ENCODE data around the gene SLC16A11. TPM values are rescaled to one million over a fixed set of nuclear protein-coding genes. Genes with fewer than 3 reads are reported as not detected.

The SLC16A11 gene
- total RNA-seq, 4 donors from 2014 or later = 1.2 to 2.2 TPM; not detected in 2

DNA sequence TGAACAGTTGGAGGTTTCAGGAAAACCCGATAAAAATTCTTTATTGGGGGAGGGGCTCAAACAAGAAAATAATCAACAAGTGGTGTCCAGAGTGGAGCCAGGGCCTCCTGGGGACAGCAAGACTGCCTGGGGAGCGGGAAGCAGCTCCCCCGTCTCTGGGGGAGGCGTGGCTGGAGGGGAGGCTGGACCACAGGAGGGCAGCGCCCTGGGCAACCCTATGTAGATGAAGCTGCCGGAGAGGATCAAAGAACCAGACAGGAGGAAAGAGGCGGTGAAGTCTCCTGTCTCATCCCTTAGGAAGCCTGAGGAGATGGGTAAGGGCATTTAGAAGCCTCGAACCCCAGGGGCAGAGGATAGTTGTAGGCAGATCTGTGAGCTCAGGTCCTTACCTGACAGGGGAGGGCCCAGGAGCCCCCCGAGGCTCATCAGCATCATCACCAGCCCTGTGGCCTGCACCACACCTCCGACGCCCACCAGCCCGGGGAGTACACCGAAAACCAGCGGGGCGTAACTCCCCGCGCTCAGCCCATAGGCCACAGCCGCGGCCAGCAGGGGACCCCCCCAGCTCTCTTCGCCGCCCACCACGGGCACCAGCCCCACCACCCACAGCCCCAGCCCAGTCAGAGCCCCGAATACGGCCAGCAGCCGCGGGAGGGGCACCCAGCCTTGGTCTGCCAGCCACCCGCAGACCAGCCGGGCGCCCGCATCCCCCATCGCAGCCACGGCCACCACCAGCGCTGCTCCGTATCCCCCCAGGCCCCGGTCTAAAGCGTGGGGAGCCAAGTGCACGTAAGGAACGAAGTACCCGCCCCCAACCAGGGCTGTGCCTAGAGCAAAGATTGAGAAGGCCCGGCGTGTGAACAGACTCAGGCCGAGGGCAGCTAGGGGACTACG, 2.0 kb downstream of the SLC16A11 start:
- WGBS, 2 donors (ENCODE audit: low coverage in 1 of 2) = 25 to 52% methylated on average over 1 to 40 of the region's 43 CpGs
- peak overlapping the region in 2 of 4 donors; percentile 28 to 35 for H3K27ac ChIP-seq
- intact Hi-C loops (cut with DNase I; ENCODE audit: low total_unique reads) (loop anchor here (10.0 kb wide), 1 partner anchor 543 kb away; the partner anchor contains the start of gene MPDU1), in situ Hi-C loops (cut with MboI; ENCODE audit: low pct_ligation_motif_present in 1 of 4, low pct_unique_long_range_greater_than_20kb in 1 of 4, low sequenced_read_pairs in 3 of 4) (loop anchor here in 3 of 4 donors (10.0 to 25.0 kb wide), 3 partner anchors 173 to 295 kb away; partner anchors contain the start of genes SLC2A4 (in 2 of the 3), YBX2 (in 2 of the 3), ACADVL (in 1 of the 3) and ACAP1 (in 1 of the 3))
- H3K36me3 ChIP-seq = no peaks in the 10 kb centered on the region
- no peak for TF ChIP-seq POLR2AphosphoS5 (IDR thresholded peaks at IDR 0.05)
- TF ChIP-seq CTCF (IDR thresholded peaks at IDR 0.05) = no peak
- no peak for TF ChIP-seq EP300 (IDR thresholded peaks at IDR 0.05; ENCODE audit: low read depth)
- no peak for TF ChIP-seq POLR2A (IDR thresholded peaks at IDR 0.05)
- H3K4me1 ChIP-seq = peaks cover 18 to 46% (median 32%) of the 10 kb centered on the region in 4 donors
- H3K27me3 ChIP-seq = peaks cover 17% of the 10 kb centered on the region
- H3K4me3 ChIP-seq = peak overlapping the region in 2 of 4 donors; percentile 11 to 49
- H3K9me3 ChIP-seq = no peaks in the 10 kb centered on the region
- no peak for DNase-seq

- no peaks in the 10 kb centered on the region for H3K36me3 ChIP-seq
- TF ChIP-seq POLR2AphosphoS5 (IDR thresholded peaks at IDR 0.05) (no peak), POLR2A (IDR thresholded peaks at IDR 0.05) (no peak), CTCF (IDR thresholded peaks at IDR 0.05) (no peak), EP300 (IDR thresholded peaks at IDR 0.05; ENCODE audit: low read depth) (no peak)
- intact Hi-C loops (cut with DNase I; ENCODE audit: low total_unique reads) = loop anchor here (10.0 kb wide), 1 partner anchor 545 kb away; the partner anchor contains the start of gene MPDU1
- DNase-seq = no peak
- peaks cover 17% of the 10 kb centered on the region for H3K27me3 ChIP-seq
- peaks cover 18 to 43% (median 34%) of the 10 kb centered on the region in 4 donors for H3K4me1 ChIP-seq
- WGBS, 2 donors (ENCODE audit: low coverage in 1 of 2) = 92% methylated on average over 5 of the region's 5 CpGs; no CpG with 5 or more reads in 1 of the 2 donors
- no peak overlapping the region for H3K4me3 ChIP-seq
- no peak overlapping the region for H3K27ac ChIP-seq
- in situ Hi-C loops (cut with MboI; ENCODE audit: low pct_ligation_motif_present in 1 of 4, low pct_unique_long_range_greater_than_20kb in 1 of 4, low sequenced_read_pairs in 3 of 4) = loop anchor here in 3 of 4 donors (10.0 to 25.0 kb wide), 3 partner anchors 175 to 297 kb away; partner anchors contain the start of genes SLC2A4 (in 2 of the 3), YBX2 (in 2 of the 3), ACADVL (in 1 of the 3) and ACAP1 (in 1 of the 3)
- no peaks in the 10 kb centered on the region for H3K9me3 ChIP-seq
Observed at GRCh38 chr17:7039832-7040231, 4.1 kb downstream of the SLC16A11 start.

- DNase-seq = no peak
- peaks cover 7% of the 10 kb centered on the region for H3K27me3 ChIP-seq
- H3K4me1 ChIP-seq = peaks cover 10 to 39% (median 26%) of the 10 kb centered on the region in 4 donors
- H3K27ac ChIP-seq = no peak overlapping the region
- no peak for TF ChIP-seq EP300 (IDR thresholded peaks at IDR 0.05; ENCODE audit: low read depth)
- TF ChIP-seq POLR2AphosphoS5 (IDR thresholded peaks at IDR 0.05) = no peak
- no peak for TF ChIP-seq CTCF (IDR thresholded peaks at IDR 0.05)
- TF ChIP-seq POLR2A (IDR thresholded peaks at IDR 0.05) = no peak
- WGBS, 2 donors (ENCODE audit: low coverage in 1 of 2) = 63 to 85% methylated on average over 10 to 19 of the region's 19 CpGs
- no peaks in the 10 kb centered on the region for H3K36me3 ChIP-seq
- intact Hi-C loops (cut with DNase I; ENCODE audit: low total_unique reads) = no loop called here
- no peak overlapping the region for H3K4me3 ChIP-seq
- in situ Hi-C loops (cut with MboI; ENCODE audit: low pct_ligation_motif_present in 1 of 4, low pct_unique_long_range_greater_than_20kb in 1 of 4, low sequenced_read_pairs in 3 of 4) = loop anchor here in 3 of 4 donors (25.0 kb wide), 2 partner anchors 249 to 299 kb away; partner anchors contain the start of genes SLC2A4 (in 2 of the 3), YBX2 (in 2 of the 3), ACAP1 (in 1 of the 3) and NEURL4 (in 1 of the 3)
- H3K9me3 ChIP-seq = no peaks in the 10 kb centered on the region
Observed at GRCh38 chr17:7038025-7038862, 5.6 kb downstream of the SLC16A11 start.
